Upper lobe of left lung (tissue), 4 donors: ENCODE measurements around the gene GPX5.
"Not testable (repeated sequence)": the region's sequence is repeated elsewhere in the genome, so short reads cannot be mapped to it uniquely, and the experiment has no call there.

Experiments
- EP300 ChIP-seq, 4 donors: sonication (generic); formaldehyde crosslinking; IDR thresholded peaks; one replicate each; pipeline ENCODE4 v1.5.1; 2017; ENCODE audit warnings: antibody characterized with exemption in 4 of 4, control low read depth in 2 of 4
- TF ChIP-seq, protein P1 (sequence below), 6 experiments: fragments of 450-650 bp in 4 of 6; fragments of 200-600 bp in 2 of 6; sonication (generic) in 2 of 6; IDR thresholded peaks; one replicate each; pipeline ENCODE4 v1.5.1; 2016 to 2019; ENCODE audit warnings: antibody characterized with exemption in 6 of 6

DNA sequence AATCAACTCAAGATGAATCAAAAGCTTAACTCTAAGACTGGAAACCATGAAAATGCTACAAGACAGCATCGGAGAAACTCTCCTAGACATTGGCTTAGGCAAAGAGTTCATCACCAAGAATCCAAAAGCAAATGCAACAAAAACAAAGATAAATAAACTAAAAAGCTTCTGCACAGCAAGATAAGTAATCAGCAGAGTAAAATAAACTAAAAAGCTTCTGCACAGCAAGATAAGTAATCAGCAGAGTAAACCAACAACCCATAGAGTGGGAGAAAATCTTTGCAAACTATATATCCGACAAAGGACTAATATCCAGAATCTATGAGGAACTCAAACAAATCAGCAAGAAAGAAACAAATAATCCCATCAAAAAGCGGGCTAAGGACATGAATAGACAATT lies 21.3 kb downstream of the GPX5 start:
- TF ChIP-seq, protein P1, sequence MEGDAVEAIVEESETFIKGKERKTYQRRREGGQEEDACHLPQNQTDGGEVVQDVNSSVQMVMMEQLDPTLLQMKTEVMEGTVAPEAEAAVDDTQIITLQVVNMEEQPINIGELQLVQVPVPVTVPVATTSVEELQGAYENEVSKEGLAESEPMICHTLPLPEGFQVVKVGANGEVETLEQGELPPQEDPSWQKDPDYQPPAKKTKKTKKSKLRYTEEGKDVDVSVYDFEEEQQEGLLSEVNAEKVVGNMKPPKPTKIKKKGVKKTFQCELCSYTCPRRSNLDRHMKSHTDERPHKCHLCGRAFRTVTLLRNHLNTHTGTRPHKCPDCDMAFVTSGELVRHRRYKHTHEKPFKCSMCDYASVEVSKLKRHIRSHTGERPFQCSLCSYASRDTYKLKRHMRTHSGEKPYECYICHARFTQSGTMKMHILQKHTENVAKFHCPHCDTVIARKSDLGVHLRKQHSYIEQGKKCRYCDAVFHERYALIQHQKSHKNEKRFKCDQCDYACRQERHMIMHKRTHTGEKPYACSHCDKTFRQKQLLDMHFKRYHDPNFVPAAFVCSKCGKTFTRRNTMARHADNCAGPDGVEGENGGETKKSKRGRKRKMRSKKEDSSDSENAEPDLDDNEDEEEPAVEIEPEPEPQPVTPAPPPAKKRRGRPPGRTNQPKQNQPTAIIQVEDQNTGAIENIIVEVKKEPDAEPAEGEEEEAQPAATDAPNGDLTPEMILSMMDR (IDR thresholded peaks at IDR 0.05) = not testable (repeated sequence)
- not testable (repeated sequence) for TF ChIP-seq EP300 (IDR thresholded peaks at IDR 0.05)
